ENCODE results near the gene CNTN1. TPM values are rescaled to one million over a fixed set of nuclear protein-coding genes. Genes with fewer than 3 reads are reported as not detected.

Gene CNTN1
- total RNA-seq, 2 experiments from 2014 or later = not detected

- Mint-ChIP-seq H3K4me1 (ENCODE audit: low read depth) (no peaks in the 10 kb centered on the region), H3K27ac (no peak overlapping the region), H3K4me3 (no peak overlapping the region), H3K27me3 (no peaks in the 10 kb centered on the region), H3K36me3 (ENCODE audit: low read depth) (no peaks in the 10 kb centered on the region), H3K9me3 (no peaks in the 10 kb centered on the region)
- DNase-seq (no peak), ATAC-seq (ENCODE audit: poor library complexity) (no peak)
- Histone ChIP-seq H3K4me1 (ENCODE audit: insufficient read depth, low read length) (no peaks in the 10 kb centered on the region), H3K27ac (ENCODE audit: low read depth in 1 of 2, low read length in 2 of 2) (no peak overlapping the region), H3K9me3 (ENCODE audit: control insufficient read depth in 1 of 2, insufficient read depth in 1 of 2, low read length in 2 of 2) (no peaks in the 10 kb centered on the region), H3K27me3 (ENCODE audit: control insufficient read depth in 1 of 2, insufficient read depth in 2 of 2, low read length in 2 of 2) (no peaks in the 10 kb centered on the region), H3K36me3 (ENCODE audit: insufficient read depth, low read length) (no peaks in the 10 kb centered on the region), H3K4me3 (ENCODE audit: low read length) (no peak overlapping the region)
- intact Hi-C loops (cut with DNase I, micrococcal nuclease) = no loop called here
- CTCF ChIA-PET = no interaction called here
- POLR2A ChIA-PET = no interaction called here
- TF ChIP-seq CTCF (IDR thresholded peaks at IDR 0.05) = no peak
Observed at GRCh38 chr12:41052441-41052840, 360.2 kb downstream of the CNTN1 start.

GRCh38 chr12:41053046-41053445, 360.8 kb downstream of the CNTN1 start:
- Histone ChIP-seq H3K27me3 (ENCODE audit: control insufficient read depth in 1 of 2, insufficient read depth in 2 of 2, low read length in 2 of 2) (no peaks in the 10 kb centered on the region), H3K4me3 (ENCODE audit: low read length) (no peak overlapping the region), H3K4me1 (ENCODE audit: insufficient read depth, low read length) (no peaks in the 10 kb centered on the region), H3K9me3 (ENCODE audit: control insufficient read depth in 1 of 2, insufficient read depth in 1 of 2, low read length in 2 of 2) (no peaks in the 10 kb centered on the region), H3K36me3 (ENCODE audit: insufficient read depth, low read length) (no peaks in the 10 kb centered on the region), H3K27ac (ENCODE audit: low read depth in 1 of 2, low read length in 2 of 2) (no peak overlapping the region)
- H3K36me3 Mint-ChIP-seq (ENCODE audit: low read depth) = no peaks in the 10 kb centered on the region
- no peak for DNase-seq
- H3K27ac Mint-ChIP-seq = no peak overlapping the region
- no peak for ATAC-seq (ENCODE audit: poor library complexity)
- POLR2A ChIA-PET = no interaction called here
- intact Hi-C loops (cut with DNase I, micrococcal nuclease) = no loop called here
- no peaks in the 10 kb centered on the region for H3K9me3 Mint-ChIP-seq
- TF ChIP-seq CTCF (IDR thresholded peaks at IDR 0.05) = no peak
- CTCF ChIA-PET = no interaction called here
- H3K27me3 Mint-ChIP-seq = no peaks in the 10 kb centered on the region
- no peak overlapping the region for H3K4me3 Mint-ChIP-seq
- no peaks in the 10 kb centered on the region for H3K4me1 Mint-ChIP-seq (ENCODE audit: low read depth)

- ATAC-seq (ENCODE audit: poor library complexity) (no peak), DNase-seq (no peak)
- no peak overlapping the region for H3K4me3 Mint-ChIP-seq
- no peaks in the 10 kb centered on the region for H3K36me3 ChIP-seq (ENCODE audit: insufficient read depth, low read length)
- H3K9me3 ChIP-seq (ENCODE audit: control insufficient read depth in 1 of 2, insufficient read depth in 1 of 2, low read length in 2 of 2) = no peaks in the 10 kb centered on the region
- H3K27me3 Mint-ChIP-seq = no peaks in the 10 kb centered on the region
- CTCF ChIA-PET = no interaction called here
- intact Hi-C loops (cut with DNase I, micrococcal nuclease) = no loop called here
- H3K9me3 Mint-ChIP-seq = no peaks in the 10 kb centered on the region
- POLR2A ChIA-PET = interaction anchor here (0.6 kb wide), 1 partner anchor 800 kb away, joined by 3 read pairs; no protein-coding TSS in a partner anchor
- no peaks in the 10 kb centered on the region for H3K4me1 Mint-ChIP-seq (ENCODE audit: low read depth)
- H3K27me3 ChIP-seq (ENCODE audit: control insufficient read depth in 1 of 2, insufficient read depth in 2 of 2, low read length in 2 of 2) = no peaks in the 10 kb centered on the region
- no peak overlapping the region for H3K27ac Mint-ChIP-seq
- H3K36me3 Mint-ChIP-seq (ENCODE audit: low read depth) = no peaks in the 10 kb centered on the region
- no peaks in the 10 kb centered on the region for H3K4me1 ChIP-seq (ENCODE audit: insufficient read depth, low read length)
- H3K27ac ChIP-seq (ENCODE audit: low read depth in 1 of 2, low read length in 2 of 2) = no peak overlapping the region
- no peak for TF ChIP-seq CTCF (IDR thresholded peaks at IDR 0.05)
- H3K4me3 ChIP-seq (ENCODE audit: low read length) = no peak overlapping the region
Observed at GRCh38 chr12:41055875-41056577, 363.8 kb downstream of the CNTN1 start.
